Muscle of back (tissue), 11 donors: ENCODE data around the gene SRPK3. TPM values are rescaled to one million over a fixed set of nuclear protein-coding genes. Genes with fewer than 3 reads are reported as not detected.
"Not testable (repeated sequence)": the region's sequence is repeated elsewhere in the genome, so short reads cannot be mapped to it uniquely, and the experiment has no call there.

Experiments used
- DNase-seq, 3 donors: peaks; one replicate each; pipeline versions ENCODE4 v3.0.0 to v3.0.0-alpha.2; 2013
- polyA plus RNA-seq, 10 donors: library from polyadenylated mRNA; unstranded; fragments of 120-200 nt; gene quantifications; one replicate each; pipeline ENCODE4 v1.2.1, GENCODE V29; 2013; ENCODE audit not compliant: insufficient read length in 10 of 10

Gene SRPK3
- polyA plus RNA-seq, 10 donors = 116 to 277 (median 198) TPM

- not testable (repeated sequence) for DNase-seq
These were observed 37.2 kb upstream of the SRPK3 start for GRCh38 chrX:153743468-153744209.

- no peak for DNase-seq
These were observed 36.4 kb upstream of the SRPK3 start for GRCh38 chrX:153744210-153745066.

- DNase-seq = not testable (repeated sequence)
These were observed 35.8 kb upstream of the SRPK3 start for GRCh38 chrX:153745067-153745433.

- no peak for DNase-seq
These were observed 34.5 kb upstream of the SRPK3 start for GRCh38 chrX:153746359-153746758.

GRCh38 chrX:153746991-153747390, 33.9 kb upstream of the SRPK3 start:
- not testable (repeated sequence) for DNase-seq

- DNase-seq = not testable (repeated sequence)
These were observed 31.8 kb upstream of the SRPK3 start for GRCh38 chrX:153749017-153749416.

- DNase-seq = no peak
These were observed 30.6 kb upstream of the SRPK3 start for GRCh38 chrX:153750127-153750774.

GRCh38 chrX:153755136-153755535, 25.7 kb upstream of the SRPK3 start:
- no peak for DNase-seq

GRCh38 chrX:153761863-153762262, 19.0 kb upstream of the SRPK3 start:
- DNase-seq = no peak

- DNase-seq = no peak
These were observed 18.1 kb upstream of the SRPK3 start for GRCh38 chrX:153762626-153763173.

- no peak for DNase-seq
These were observed 17.4 kb upstream of the SRPK3 start for GRCh38 chrX:153763298-153763932.

GRCh38 chrX:153763989-153764755, 16.7 kb upstream of the SRPK3 start, which contains the start of gene PLXNB3:
TSS of gene PLXNB3 (plus strand) at chrX:153764249. CDS start at chrX:153765536, 1,287 bp downstream.
- peak in 2 of 3 donors; percentile 38 to 59 for DNase-seq

GRCh38 chrX:153764786-153765137, 16.1 kb upstream of the SRPK3 start:
- no peak for DNase-seq

- no peak for DNase-seq
These were observed 15.4 kb upstream of the SRPK3 start for GRCh38 chrX:153765138-153766079.

- peak in 2 of 3 donors; percentile 43 to 51 for DNase-seq
These were observed 14.6 kb upstream of the SRPK3 start for GRCh38 chrX:153766098-153766817.

- no peak for DNase-seq
These were observed 13.8 kb upstream of the SRPK3 start for GRCh38 chrX:153766871-153767673.

- no peak for DNase-seq
These were observed 13.2 kb upstream of the SRPK3 start for GRCh38 chrX:153767674-153768055.
